ENCODE data around the gene CACNA1C. TPM values are rescaled to one million over a fixed set of nuclear protein-coding genes. Genes with fewer than 3 reads are reported as not detected.

Gene CACNA1C
- total RNA-seq, 1 donor from 2014 or later: 171 TPM

DNA sequence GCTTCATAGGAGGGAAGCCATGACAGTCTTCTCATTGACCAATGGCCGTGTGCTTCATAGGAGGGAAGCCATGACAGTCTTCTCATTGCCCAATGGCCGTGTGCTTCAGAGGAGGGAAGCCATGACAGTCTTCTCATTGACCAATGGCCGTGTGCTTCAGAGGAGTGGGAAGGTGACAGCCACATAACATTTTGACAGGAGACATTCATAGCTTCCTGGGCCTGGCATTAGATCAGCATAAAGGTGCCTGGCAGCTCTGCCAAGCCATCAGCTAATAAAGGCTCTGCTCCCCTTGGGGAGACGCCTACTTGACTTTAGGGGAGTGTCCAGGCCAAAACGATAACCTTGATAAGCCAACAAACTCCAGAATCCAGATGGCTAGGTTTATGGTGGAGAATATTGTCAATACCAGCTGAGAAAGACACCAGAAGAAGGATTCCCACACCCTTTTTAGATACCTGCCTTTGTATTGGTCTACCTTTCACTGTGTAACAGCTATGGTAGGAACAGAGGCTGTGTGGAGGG lies 468.0 kb downstream of the CACNA1C start:
- DNase-seq (ENCODE audit: missing footprints): no peak
- intact Hi-C loops (cut with DNase I): no loop called here
- no peak for ATAC-seq

DNA sequence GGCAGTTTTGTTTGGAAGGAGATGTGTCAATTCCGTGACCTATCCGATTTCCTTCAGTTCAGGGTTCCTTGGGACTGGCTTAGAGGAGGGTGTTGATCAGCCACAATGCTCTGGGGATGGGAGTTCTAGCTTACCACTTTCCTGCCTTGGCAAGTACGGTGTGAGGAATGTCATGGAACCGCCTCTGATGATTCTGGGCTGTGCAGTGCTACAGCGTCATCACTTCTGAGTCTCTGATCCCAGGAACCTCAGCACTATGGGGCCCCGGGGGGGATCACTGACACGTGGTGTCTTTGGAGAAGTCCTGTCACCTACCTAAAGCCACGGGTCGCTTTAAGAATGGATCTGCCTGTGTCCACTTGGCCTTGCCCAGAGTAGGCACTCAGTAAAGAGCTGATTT lies 470.5 kb downstream of the CACNA1C start:
- ATAC-seq (no peak), DNase-seq (ENCODE audit: missing footprints) (no peak)
- intact Hi-C loops (cut with DNase I): no loop called here

DNA sequence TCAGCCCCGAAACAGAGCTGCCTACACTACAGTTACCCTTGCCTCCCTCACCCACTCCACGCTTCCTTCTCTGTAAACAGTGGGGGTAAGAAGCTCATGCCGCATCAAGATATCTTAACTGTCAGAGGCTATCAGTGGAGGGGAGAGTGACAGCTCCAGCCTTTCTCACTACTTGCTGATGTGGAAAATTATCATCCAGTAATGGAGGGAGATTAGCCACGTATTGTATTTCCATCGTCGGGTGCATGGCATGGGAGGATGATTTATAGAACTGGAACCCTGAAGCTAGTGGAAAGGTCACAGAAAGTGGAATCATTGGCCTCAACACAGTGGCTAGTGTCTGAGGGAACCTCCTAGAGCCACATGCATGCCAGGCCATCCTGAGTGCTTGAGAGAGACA lies 471.1 kb downstream of the CACNA1C start:
- DNase-seq (ENCODE audit: missing footprints): no peak
- no peak for ATAC-seq
- intact Hi-C loops (cut with DNase I): no loop called here

DNA sequence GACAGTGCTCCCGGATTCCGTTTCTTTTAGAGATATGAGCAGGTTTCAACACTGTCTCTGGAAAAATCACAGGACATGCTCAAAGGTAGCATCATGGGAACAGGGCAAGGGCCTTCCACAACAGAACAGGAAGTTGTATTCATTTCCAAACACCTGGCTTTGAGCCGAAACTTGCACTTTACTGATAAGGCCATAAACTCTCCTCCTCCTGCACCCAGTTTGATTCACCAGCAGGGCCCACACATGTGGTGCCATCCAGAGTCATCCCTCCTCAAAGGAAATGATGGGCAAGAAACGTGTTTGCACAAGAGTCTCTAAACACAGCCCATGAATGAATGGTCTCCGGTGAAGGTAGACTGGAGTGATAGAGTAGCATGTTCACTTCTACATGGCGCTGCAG lies 473.6 kb downstream of the CACNA1C start:
- DNase-seq (ENCODE audit: missing footprints): no peak
- ATAC-seq: peak; percentile 35
- intact Hi-C loops (cut with DNase I): no loop called here

DNA sequence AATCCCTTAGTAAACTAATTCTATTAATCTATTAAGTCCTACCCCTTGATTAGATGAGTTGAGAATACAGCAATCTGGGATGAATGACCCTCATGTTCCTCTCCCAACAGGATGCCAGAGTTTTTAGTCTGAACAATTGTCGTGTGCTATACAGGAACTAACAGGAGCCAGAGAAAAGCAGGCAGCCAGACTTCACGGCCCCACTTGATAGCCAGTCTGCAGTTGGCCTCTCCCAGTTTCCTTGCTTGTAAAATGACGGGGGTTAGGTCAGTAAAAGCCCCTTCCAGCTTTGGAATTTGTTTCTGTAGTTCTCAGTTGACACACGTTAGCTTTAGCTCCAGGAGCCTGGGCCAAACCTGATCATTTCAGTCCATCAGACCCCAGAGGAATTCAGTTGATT lies 475.2 kb downstream of the CACNA1C start:
- ATAC-seq: no peak
- intact Hi-C loops (cut with DNase I): no loop called here
- DNase-seq (ENCODE audit: missing footprints): no peak

DNA sequence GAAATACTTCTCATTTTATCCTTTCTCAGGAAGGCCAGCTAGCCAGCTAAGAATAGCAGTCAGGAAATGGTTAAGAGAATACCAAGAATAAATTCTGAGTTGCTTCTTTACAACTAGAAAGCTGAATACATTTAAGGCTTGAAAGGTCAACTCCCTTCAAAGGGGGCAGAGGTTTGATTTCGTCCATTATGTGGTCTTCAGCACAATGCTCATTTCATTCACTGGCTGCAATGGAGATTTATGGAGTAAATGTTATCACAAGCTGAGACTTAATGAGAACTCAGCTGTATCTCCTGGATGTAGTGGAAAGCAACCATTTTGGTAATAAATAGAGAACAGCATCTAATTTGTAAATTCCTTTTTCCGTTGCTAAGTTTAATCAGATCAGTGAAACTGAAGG lies 477.0 kb downstream of the CACNA1C start:
- no peak for ATAC-seq
- intact Hi-C loops (cut with DNase I): no loop called here
- no peak for DNase-seq (ENCODE audit: missing footprints)

DNA sequence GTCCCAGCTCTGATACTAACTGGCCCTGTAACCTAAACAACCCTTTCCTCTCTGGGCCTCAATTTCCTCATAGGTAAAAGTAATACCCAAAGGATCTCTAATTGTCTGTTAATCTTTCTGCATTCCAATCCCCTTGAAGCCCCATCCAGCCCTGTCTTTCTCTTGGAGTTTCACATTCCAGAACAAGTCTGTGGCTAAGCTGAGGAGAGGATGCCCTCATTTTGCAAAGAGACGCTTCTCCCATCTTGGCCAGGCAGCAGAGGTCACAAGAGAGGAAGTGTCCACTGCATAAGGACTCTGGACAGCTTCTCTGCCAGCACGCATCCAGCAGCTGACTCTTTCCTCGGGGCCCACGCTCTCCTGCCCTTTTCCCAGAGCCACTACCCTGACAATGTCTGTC lies 478.6 kb downstream of the CACNA1C start:
- DNase-seq (ENCODE audit: missing footprints) (no peak), ATAC-seq (no peak)
- intact Hi-C loops (cut with DNase I): no loop called here

DNA sequence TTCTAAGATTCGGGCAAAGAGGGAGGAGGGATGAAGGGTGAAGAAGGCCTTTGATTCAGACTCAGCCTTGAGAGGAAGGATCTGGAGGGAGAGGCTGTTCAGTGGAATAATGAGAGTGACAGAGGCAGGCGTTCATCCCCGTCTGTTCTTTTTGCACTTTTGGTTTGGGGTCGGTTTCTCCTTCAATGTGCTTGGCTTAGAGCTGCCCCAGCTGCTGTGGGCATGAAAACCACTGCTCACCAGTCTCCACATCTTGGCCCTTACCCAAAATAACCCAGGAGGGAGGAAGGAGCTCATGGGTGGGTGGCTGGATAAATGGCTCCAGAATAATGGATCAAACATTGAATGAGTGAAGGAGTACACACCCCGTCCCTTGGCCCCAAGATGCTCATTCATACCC lies 480.2 kb downstream of the CACNA1C start:
- intact Hi-C loops (cut with DNase I): no loop called here
- no peak for ATAC-seq
- DNase-seq (ENCODE audit: missing footprints): no peak

DNA sequence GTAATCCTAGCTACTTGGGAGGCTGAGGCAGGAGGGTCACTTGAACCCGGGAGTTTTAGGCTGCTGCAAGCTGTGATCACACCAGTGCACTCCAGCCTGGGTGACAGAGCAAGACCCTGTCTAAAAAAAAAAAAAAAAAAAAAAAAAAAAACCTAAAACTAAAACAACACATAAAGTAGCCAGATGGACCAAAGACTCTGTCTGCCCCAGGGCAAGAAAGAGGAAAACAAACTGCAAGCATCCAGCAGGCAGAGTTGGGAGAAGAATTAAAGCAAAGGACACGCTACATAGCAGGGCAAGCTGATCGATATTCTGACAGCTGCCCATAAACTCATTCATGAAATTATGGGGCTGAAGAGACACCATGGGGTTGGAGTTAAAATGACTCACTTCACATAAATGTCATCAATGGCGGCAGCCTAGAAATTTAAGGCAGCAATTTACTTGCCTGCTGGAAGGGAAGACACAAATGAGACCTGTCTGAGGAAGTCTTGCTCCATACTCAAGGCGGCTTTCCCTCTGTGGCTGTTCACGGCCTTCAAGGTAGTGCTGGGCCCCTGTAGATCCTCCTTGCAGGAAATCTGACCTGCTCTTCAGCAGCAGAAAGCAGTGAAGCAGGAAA lies 482.9 kb downstream of the CACNA1C start:
- DNase-seq (ENCODE audit: missing footprints) (no peak), ATAC-seq (no peak)
- intact Hi-C loops (cut with DNase I): no loop called here

DNA sequence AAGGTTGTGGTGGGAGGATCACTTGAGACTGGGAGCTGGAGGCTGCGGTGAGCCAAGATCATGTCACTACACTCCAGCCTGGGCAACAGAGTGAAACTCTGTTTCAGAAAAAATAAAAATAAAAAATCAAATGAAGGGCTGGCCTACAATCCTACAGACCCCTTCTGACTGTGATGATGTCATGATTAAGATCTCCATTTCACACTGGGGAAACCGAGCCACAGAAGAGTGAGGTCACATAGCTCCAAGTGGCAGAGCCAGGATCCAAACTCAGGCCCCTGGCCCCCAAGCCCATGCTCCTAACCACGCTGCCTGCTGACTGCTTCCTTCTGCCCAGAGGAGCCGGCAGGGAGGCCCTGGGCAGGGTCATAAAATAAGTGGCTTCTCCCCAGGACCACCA lies 483.9 kb downstream of the CACNA1C start:
- DNase-seq (ENCODE audit: missing footprints) (no peak), ATAC-seq (no peak)
- intact Hi-C loops (cut with DNase I): no loop called here

DNA sequence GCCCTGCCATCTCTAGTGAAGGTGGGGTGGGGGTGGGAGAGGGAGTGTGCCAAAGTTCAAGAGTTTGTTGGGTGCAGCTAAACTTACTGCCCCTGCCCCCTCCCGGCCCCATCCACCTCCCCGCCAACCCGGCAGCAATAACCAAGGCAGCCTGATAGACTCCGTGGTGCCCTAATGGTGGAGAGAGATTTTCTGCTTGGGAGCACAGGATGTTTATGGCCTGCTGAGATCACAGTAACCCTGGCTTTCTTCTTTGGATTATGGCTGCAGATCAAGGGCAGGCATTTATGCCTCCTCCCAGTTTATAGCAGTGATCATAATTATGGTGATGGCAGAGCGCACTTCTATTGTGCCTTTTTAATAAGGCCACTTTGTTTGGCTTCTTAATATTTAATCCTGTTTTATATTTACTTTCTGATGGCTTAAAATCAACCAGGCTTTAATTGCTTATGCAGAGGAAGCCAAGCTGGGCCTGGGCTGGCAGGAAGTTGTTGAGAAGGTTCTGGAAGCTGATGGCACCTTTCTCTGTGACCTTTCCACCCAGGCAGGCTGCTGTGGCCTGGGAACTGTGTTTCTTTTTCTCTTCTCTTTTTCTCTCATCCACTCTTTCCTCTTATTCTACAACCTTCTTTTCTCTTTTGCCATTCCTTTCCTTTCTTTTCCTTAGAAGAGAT lies 485.2 kb downstream of the CACNA1C start:
- intact Hi-C loops (cut with DNase I): no loop called here
- no peak for ATAC-seq
- DNase-seq (ENCODE audit: missing footprints): no peak

DNA sequence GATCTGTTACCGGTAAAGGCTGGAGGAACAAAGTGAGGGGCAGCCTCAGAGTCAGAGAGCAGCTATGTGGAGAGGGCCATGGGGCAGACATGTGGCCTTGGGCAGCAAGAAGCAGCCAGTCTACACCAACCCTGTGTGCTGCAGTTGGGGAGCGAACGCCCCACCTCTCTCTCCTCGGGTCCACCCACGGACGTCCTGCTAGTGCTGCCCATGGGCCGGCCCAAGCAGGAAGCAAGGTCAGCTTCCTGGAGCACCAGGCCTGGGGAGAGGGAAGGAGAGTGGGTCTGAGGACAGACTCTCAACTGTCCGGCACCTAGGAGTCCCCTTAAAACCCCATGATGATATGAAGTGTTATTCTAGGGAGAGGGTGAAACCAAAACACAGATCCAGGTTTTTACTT lies 487.2 kb downstream of the CACNA1C start:
- intact Hi-C loops (cut with DNase I): no loop called here
- ATAC-seq (peak; percentile 43), DNase-seq (ENCODE audit: missing footprints) (no peak)

DNA sequence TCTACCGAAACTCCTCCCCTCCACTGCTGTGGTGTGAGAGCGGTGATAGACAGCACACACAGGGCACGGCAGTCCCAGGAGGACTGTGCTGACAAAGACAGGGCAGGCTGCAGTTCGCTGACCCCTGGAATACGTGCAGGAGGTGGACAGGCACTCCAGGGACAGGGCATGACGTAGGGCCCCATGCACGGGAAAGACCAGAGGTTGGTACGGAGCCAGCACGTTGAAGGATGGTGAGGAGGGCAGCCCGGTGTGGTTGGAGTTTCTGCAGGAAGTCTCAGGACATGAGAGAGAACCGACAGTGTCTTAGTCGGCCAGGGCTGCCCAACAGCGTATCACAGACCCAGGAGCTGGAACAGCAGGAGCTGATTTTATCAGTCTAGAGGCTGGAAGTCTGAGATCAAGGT lies 487.8 kb downstream of the CACNA1C start:
- peak; percentile 81 for ATAC-seq

DNA sequence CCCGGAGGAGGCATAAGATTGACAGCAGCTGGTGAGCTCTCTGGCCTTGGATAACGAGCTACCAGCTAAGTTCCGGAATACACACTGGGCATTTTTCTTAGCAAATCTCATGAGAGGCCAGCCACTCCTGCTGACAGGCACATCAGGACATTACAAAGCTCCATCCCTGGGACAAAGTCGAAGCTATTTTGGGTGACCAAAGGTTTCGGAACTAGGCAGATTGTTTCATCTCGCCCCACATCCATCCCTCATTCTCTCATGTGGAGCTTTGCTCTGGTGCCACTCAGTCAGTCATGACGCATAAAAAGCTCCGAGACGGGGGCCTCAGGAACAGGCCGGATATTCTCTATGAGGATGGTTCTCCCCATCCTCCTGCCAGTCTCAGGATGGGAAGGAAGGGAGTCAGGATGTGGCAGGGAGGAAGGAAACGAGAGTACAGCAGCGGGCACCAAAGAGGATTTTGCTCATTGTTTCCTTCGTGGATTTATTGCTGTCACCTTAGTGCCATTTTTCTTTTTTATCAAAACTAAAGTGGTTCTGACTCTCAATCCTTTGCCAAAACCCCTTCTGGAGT lies 488.9 kb downstream of the CACNA1C start:
- DNase-seq (ENCODE audit: missing footprints) (no peak), ATAC-seq (no peak)
- intact Hi-C loops (cut with DNase I): no loop called here

More for the DNA sequence above, 487.8 kb downstream of the CACNA1C start:
- intact Hi-C loops (cut with DNase I): no loop called here
- no peak for DNase-seq (ENCODE audit: missing footprints)

DNA sequence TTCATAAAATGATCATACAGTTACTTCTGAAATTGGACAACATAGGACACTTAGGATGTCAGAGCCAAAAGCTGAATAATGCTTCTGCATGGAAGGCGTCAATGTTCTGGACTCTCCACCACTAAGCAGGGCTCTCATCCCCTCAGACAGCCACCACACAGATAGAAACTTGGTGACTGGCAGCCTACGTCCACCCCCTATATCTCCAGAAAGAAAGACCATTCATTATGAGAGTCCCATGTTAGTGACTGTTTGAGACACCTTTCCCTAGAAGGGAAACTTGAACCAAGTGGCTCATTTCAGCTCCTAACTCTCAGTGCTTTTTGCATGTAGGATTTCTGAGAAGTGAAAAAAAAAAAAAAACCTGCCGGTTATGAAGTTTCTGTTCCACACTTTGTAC lies 491.0 kb downstream of the CACNA1C start:
- intact Hi-C loops (cut with DNase I): no loop called here

DNA sequence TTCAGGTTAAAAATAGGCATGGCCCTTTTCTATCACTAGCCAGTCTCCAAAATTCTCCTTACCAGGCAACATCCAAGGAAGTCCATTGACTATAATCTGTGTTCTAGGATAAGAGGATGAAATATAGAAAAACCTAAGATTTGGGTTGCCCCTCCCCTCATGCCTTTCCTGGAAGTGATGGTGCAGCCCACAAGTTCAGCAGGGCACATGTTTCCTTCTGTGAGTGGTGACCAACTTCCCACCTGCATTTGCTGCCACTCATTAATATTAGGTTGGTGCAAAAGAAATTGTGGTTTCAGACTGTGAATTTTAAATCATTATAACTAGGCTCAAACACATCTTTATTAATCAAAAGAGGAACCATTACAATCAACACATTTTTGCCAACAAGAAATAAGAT lies 491.4 kb downstream of the CACNA1C start:
- intact Hi-C loops (cut with DNase I): no loop called here
- DNase-seq (ENCODE audit: missing footprints) (no peak), ATAC-seq (no peak)

More for the DNA sequence above, 491.0 kb downstream of the CACNA1C start:
- ATAC-seq (no peak), DNase-seq (ENCODE audit: missing footprints) (no peak)

DNA sequence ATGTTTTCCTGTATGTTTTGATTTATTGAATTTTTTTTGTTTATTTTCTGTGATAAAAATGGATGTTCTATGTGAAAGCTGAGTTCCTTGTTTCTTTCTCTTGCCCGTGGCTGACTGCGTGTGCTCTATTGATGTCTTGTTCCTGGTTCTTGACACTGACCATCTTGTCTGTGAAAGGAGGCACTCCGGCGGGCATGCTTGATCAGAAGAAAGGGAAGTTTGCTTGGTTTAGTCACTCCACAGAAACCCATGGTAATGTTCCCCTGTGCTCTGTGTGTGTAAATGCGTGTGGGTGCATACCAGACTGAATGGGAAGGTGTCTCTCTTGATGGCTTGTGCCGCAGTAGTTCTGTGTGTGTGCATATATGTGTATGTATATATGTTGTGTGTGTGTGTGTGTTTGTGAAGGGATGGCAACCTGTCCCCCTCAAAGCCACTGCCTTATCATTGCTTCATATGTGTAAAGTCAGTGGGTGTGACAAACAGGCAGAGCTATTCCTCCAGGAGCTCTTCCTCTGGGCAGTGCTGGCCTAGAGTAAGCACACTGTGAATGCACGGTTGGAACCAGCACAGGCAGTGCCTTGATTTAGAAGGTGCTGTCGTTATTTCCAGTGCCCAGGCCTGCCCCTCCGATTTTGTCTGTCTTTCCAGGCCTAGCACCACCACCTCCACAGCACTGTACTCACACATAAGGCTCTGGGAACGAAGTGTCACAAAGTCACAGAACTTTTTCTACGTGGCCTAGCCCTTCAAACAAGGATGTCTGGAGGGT lies 494.7 kb downstream of the CACNA1C start:
- no peak for ATAC-seq

DNA sequence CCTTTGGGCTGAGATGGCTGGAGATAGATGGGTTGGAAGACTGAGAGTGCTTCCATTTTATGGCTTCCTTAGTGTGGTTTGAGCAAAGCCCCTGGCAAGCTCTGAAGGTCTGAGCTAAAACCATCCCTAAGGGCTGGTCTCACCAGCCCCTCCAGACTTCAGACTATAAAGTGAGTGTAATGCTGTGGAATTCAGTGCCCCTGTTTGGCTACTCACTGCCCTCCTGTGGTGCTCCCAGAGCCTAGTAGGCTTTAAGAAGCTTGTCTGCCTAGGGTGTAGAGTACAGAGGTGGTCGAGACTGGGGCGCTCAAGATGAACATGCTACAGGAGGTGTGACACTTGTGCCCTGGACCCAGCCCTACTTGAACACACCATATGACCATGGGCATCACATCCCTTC lies 495.3 kb downstream of the CACNA1C start:
- intact Hi-C loops (cut with DNase I): no loop called here
- DNase-seq (ENCODE audit: missing footprints) (no peak), ATAC-seq (no peak)

More for the DNA sequence above, 494.7 kb downstream of the CACNA1C start:
- intact Hi-C loops (cut with DNase I): no loop called here
- no peak for DNase-seq (ENCODE audit: missing footprints)

DNA sequence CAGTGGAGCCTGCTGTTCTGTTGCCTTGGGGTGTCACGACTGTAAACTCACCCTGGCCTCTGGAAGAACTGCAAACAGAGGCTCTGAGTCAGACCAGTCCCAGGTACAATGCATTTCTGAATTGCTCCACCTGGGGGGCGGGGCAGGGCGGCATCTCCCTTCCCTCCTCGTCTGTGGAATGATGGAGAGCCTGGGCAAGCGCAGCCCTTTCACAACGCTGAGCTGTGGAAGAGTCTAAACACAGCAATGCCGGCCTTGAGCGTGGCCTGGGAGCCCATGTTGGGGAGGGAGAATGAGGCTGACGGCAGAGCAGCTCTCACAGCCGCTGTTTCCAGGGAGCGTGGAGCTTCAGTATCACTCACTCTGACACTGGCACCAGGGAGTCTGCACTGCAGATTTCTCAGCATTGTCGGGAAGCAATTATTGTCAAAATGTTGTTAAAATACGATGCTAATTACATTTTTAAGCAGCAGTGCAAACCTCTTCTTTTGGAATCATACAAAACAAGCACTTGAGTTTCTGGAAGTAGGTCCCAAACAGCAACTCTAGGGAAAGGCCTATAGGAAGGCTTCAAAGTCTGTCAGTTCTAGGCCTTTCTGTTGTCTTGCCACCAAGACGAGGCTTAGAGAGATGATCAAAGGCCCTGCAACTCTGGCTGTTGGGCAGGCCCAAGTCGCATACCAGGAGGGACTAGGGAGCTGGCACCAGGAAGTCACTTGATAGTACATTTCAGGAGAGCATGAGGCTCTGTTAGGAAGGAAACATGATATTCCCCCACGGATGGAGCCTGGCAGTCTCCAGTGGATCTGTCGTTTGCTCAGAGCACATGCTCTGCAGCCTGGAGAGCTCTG lies 498.0 kb downstream of the CACNA1C start:
- ATAC-seq (peak; percentile 43), DNase-seq (ENCODE audit: missing footprints) (no peak)
- intact Hi-C loops (cut with DNase I): no loop called here
